GM23338 (cell line): ENCODE measurements around the gene C6orf47. TPM values are rescaled to one million over a fixed set of nuclear protein-coding genes. Genes with fewer than 3 reads are reported as not detected.

Experiments used
- ATAC-seq: fragments of 200-7000 bp; cut with Tn5 transposase; 3 replicates; pipeline ENCODE4 v1.9.1; 2020
- DNase-seq: peaks from one replicate; pipeline ENCODE4 v3.0.0-alpha.2; 2015; ENCODE audit warnings: low spot score
- H2AFZ ChIP-seq: fragments of 200-600 bp; sonication (generic); 2 replicates; pipeline ENCODE4 v1.8.0; 2016; ENCODE audit warnings: antibody characterized with exemption, mild to moderate bottlenecking, moderate library complexity
- H3F3A ChIP-seq: fragments of 200-600 bp; sonication (generic); replicated peaks from 2 replicates; pipeline ENCODE4 v1.8.0; 2017; ENCODE audit warnings: antibody characterized with exemption, mixed run types, low read depth
- H3K27ac ChIP-seq: fragments of 200-600 bp; sonication (generic); 2 replicates; pipeline ENCODE4 v1.6.1; 2016; ENCODE audit warnings: low read depth
- H3K27me3 ChIP-seq: fragments of 200-600 bp; sonication (generic); 2 replicates; pipeline ENCODE4 v1.8.0; 2016; ENCODE audit warnings: mild to moderate bottlenecking, mixed run types, moderate library complexity; ENCODE audit not compliant: insufficient read depth
- H3K36me3 ChIP-seq: fragments of 200-600 bp; sonication (generic); 2 replicates; pipeline ENCODE4 v1.8.0; 2016; ENCODE audit warnings: mild to moderate bottlenecking; ENCODE audit not compliant: insufficient read depth
- H3K4me1 ChIP-seq: fragments of 200-600 bp; sonication (generic); 2 replicates; pipeline ENCODE4 v1.8.0; 2016; ENCODE audit warnings: mild to moderate bottlenecking, moderate library complexity; ENCODE audit not compliant: insufficient read depth
- H3K4me2 ChIP-seq: fragments of 200-600 bp; sonication (generic); 2 replicates; pipeline ENCODE4 v1.7.1; 2017; ENCODE audit warnings: mixed run types
- H3K4me3 ChIP-seq: fragments of 200-600 bp; sonication (generic); 2 replicates; pipeline ENCODE4 v1.6.1; 2016; ENCODE audit warnings: mixed run types
- H3K79me2 ChIP-seq: fragments of 200-600 bp; sonication (generic); replicated peaks from 2 replicates; pipeline ENCODE4 v1.8.0; 2017; ENCODE audit warnings: mild to moderate bottlenecking; ENCODE audit not compliant: insufficient read depth
- H3K9me2 ChIP-seq: fragments of 200-600 bp; sonication (generic); 2 replicates; pipeline ENCODE4 v1.8.0; 2017; ENCODE audit not compliant: insufficient read depth
- H4K20me1 ChIP-seq: fragments of 200-600 bp; sonication (generic); replicated peaks from 2 replicates; pipeline ENCODE4 v1.8.0; 2017; ENCODE audit warnings: mild to moderate bottlenecking; ENCODE audit not compliant: insufficient read depth
- H3K27ac Mint-ChIP-seq: 2 replicates; pipeline ENCODE4 v1.8.0; 2020; ENCODE audit warnings: inconsistent platforms, mild to moderate bottlenecking, moderate library complexity, mixed read lengths
- H3K27me3 Mint-ChIP-seq: 3 replicates; pipeline ENCODE4 v1.8.0; 2022; ENCODE audit warnings: low read depth, mild to moderate bottlenecking, moderate library complexity, mixed read lengths, inconsistent platforms; ENCODE audit not compliant: insufficient read depth, poor library complexity
- H3K36me3 Mint-ChIP-seq: 3 replicates; pipeline ENCODE4 v1.8.0; 2021; ENCODE audit warnings: low read depth, mild to moderate bottlenecking, inconsistent platforms, moderate library complexity, mixed read lengths
- H3K4me1 Mint-ChIP-seq: 3 replicates; pipeline ENCODE4 v1.8.0; 2020; ENCODE audit warnings: mild to moderate bottlenecking, inconsistent platforms, mixed read lengths
- H3K4me3 Mint-ChIP-seq: 3 replicates; pipeline ENCODE4 v1.8.0; 2021; ENCODE audit warnings: moderate library complexity, mild to moderate bottlenecking, inconsistent platforms, mixed read lengths
- H3K9me3 Mint-ChIP-seq: 3 replicates; pipeline ENCODE4 v1.8.0; 2020; ENCODE audit warnings: moderate library complexity, mild to moderate bottlenecking, inconsistent platforms, mixed read lengths
- CTCF ChIP-seq, 2 experiments: fragments of 200-600 bp in 1 of 2; sonication (generic) in 1 of 2; conservative IDR thresholded peaks; 2 replicates each; pipeline versions ENCODE4 v1.5.1 to v1.6.1; 2016 to 2017; ENCODE audit warnings: antibody characterized with exemption in 2 of 2, low read depth in 2 of 2, mild to moderate bottlenecking in 2 of 2, moderate library complexity in 1 of 2
- EZH2 ChIP-seq: fragments of 200-600 bp; sonication (generic); IDR thresholded peaks from one replicate; pipeline ENCODE4 v1.8.0; 2017; ENCODE audit warnings: antibody characterized with exemption, mild to moderate bottlenecking, low read depth; ENCODE audit not compliant: unreplicated experiment
- EZH2phosphoT487 ChIP-seq: fragments of 200-600 bp; sonication (generic); IDR thresholded peaks from one replicate; pipeline ENCODE4 v1.8.1; 2018; ENCODE audit warnings: antibody characterized with exemption; ENCODE audit not compliant: unreplicated experiment
- JUNB ChIP-seq: IDR thresholded peaks from one replicate; pipeline ENCODE4 v1.6.1; 2016; ENCODE audit warnings: antibody characterized with exemption; ENCODE audit not compliant: unreplicated experiment
- NANOG ChIP-seq: IDR thresholded peaks from 2 replicates; pipeline ENCODE4 v1.6.1; 2016; ENCODE audit warnings: antibody characterized with exemption, borderline replicate concordance
- POLR2AphosphoS5 ChIP-seq: IDR thresholded peaks from 2 replicates; pipeline ENCODE4 v1.6.1; 2016; ENCODE audit warnings: antibody characterized with exemption, low read depth
- REST ChIP-seq: IDR thresholded peaks from one replicate; pipeline ENCODE4 v1.6.1; 2018; ENCODE audit warnings: antibody characterized with exemption; ENCODE audit not compliant: unreplicated experiment
- STAT1 ChIP-seq: IDR thresholded peaks from one replicate; pipeline ENCODE4 v1.6.1; 2016; ENCODE audit warnings: antibody characterized with exemption; ENCODE audit not compliant: unreplicated experiment
- ZNF114 ChIP-seq: fragments of 250-450 bp; sonication (Bioruptor Pico); IDR thresholded peaks from 2 replicates; pipeline ENCODE4 v1.5.0; 2020; ENCODE audit warnings: mild to moderate bottlenecking, moderate library complexity
- ZNF331 ChIP-seq: fragments of 250-450 bp; sonication (Bioruptor Pico); IDR thresholded peaks from 2 replicates; pipeline ENCODE4 v1.5.0; 2020; ENCODE audit warnings: low read depth, mild to moderate bottlenecking, moderate library complexity
- ZNF462 ChIP-seq: fragments of 250-450 bp; sonication (Bioruptor Pico); IDR thresholded peaks from 2 replicates; pipeline ENCODE4 v1.5.0; 2020; ENCODE audit warnings: mild to moderate bottlenecking, moderate library complexity
- polyA plus RNA-seq: library from polyadenylated mRNA; unstranded; fragments of >200 nt; fragmentation: Nextera tagmentation; extraction: Ambion mirVana; gene quantifications from 2 replicates; pipeline ENCODE4 v1.2.1, GENCODE V29; 2016
- total RNA-seq: library from RNA; depleted of rRNA; stranded (reverse); fragments of >200 nt; shearing (Covaris generic); gene quantifications from 2 replicates; pipeline ENCODE4 v1.2.3, GENCODE V29; 2014

Gene C6orf47
- total and polyA plus RNA-seq, 2 experiments from 2014 or later: 9.4 to 12.8 TPM

GRCh38 chr6:31662124-31662723 is 1.6 kb upstream of the C6orf47 start:
- Histone ChIP-seq H3K79me2 (peaks cover 54% of the 10 kb centered on the region), H3K27me3 (no peaks in the 10 kb centered on the region), H4K20me1 (peaks cover 4% of the 10 kb centered on the region), H3F3A (peaks cover 21% of the 10 kb centered on the region; the same call in 1 of the 2 replicates), H3K9me2 (no peaks in the 10 kb centered on the region), H3K27ac (no peak overlapping the region), H3K36me3 (peaks cover 17% of the 10 kb centered on the region), H3K4me1 (peaks cover 26% of the 10 kb centered on the region), H3K4me2 (no peak overlapping the region), H3K4me3 (no peak overlapping the region), H2AFZ (no peak overlapping the region)
- Mint-ChIP-seq H3K4me3 (peak overlapping the region; percentile 43; the same call in 1 of the 3 replicates), H3K4me1 (peaks cover 47% of the 10 kb centered on the region), H3K27me3 (peaks cover 30% of the 10 kb centered on the region), H3K9me3 (no peaks in the 10 kb centered on the region; the same call in 2 of the 3 replicates), H3K27ac (peak overlapping the region; percentile 82; the same call in 1 of the 2 replicates), H3K36me3 (peaks cover 57% of the 10 kb centered on the region)
- ATAC-seq (no peak), DNase-seq (no peak)
- TF ChIP-seq ZNF331 (no peak), POLR2AphosphoS5 (no peak), NANOG (no peak), EZH2phosphoT487 (no peak), EZH2 (no peak), CTCF (conservative IDR thresholded peaks at IDR 0.05; ENCODE audit: low read depth in 2 of 2) (no peak), STAT1 (no peak), ZNF462 (CRISPR knock-in tag) (no peak), REST (no peak), ZNF114 (CRISPR knock-in tag) (no peak), JUNB (no peak)
